ENCODE results near the gene WNT5B.

Gene WNT5B

GRCh38 chr12:1656902-1657301, 27.9 kb downstream of the WNT5B start:
- H3K9me2 ChIP-seq (ENCODE audit: low read depth, low read length), result no peaks in the 10 kb centered on the region
- H3K27me3 ChIP-seq (ENCODE audit: insufficient read depth, low read length), result peaks cover 5% of the 10 kb centered on the region; the same call in 1 of the 2 replicates
- H3K36me3 ChIP-seq (ENCODE audit: insufficient read depth, low read length), result no peaks in the 10 kb centered on the region
- no peak overlapping the region for H3K4me2 ChIP-seq (ENCODE audit: low read length)
- H2AFZ ChIP-seq (ENCODE audit: low read length), result no peak overlapping the region
- no peaks in the 10 kb centered on the region for H3K9me3 ChIP-seq (ENCODE audit: low read length)
- no peak overlapping the region for H3K27ac ChIP-seq (ENCODE audit: low read depth, low read length, poor library complexity, severe bottlenecking)
- no peak overlapping the region for H3K4me3 ChIP-seq (ENCODE audit: low read depth, low read length, poor library complexity, severe bottlenecking)
- TF ChIP-seq CTCF (IDR thresholded peaks at IDR 0.05; ENCODE audit: low read length) (no peak), EZH2 (IDR thresholded peaks at IDR 0.05; ENCODE audit: borderline replicate concordance, low read length) (no peak)
- no peaks in the 10 kb centered on the region for H3K4me1 ChIP-seq (ENCODE audit: insufficient read depth, low read length, severe bottlenecking)
- H3K79me2 ChIP-seq (ENCODE audit: insufficient read depth, low read length), result no peaks in the 10 kb centered on the region
- no peaks in the 10 kb centered on the region for H3F3A ChIP-seq (ENCODE audit: insufficient read depth, low read length)
- H4K20me1 ChIP-seq (ENCODE audit: insufficient read depth, low read length), result no peaks in the 10 kb centered on the region
- no peak overlapping the region for H3K9ac ChIP-seq (ENCODE audit: low read length)

- H3K9me3 ChIP-seq (ENCODE audit: low read length), result no peaks in the 10 kb centered on the region
- TF ChIP-seq CTCF (IDR thresholded peaks at IDR 0.05; ENCODE audit: low read length) (no peak), EZH2 (IDR thresholded peaks at IDR 0.05; ENCODE audit: borderline replicate concordance, low read length) (no peak)
- H3K27me3 ChIP-seq (ENCODE audit: insufficient read depth, low read length), result peaks cover 5% of the 10 kb centered on the region; the same call in 1 of the 2 replicates
- no peak overlapping the region for H3K9ac ChIP-seq (ENCODE audit: low read length)
- no peak overlapping the region for H3K4me3 ChIP-seq (ENCODE audit: low read depth, low read length, poor library complexity, severe bottlenecking)
- H2AFZ ChIP-seq (ENCODE audit: low read length), result no peak overlapping the region
- no peaks in the 10 kb centered on the region for H3K79me2 ChIP-seq (ENCODE audit: insufficient read depth, low read length)
- H3K4me1 ChIP-seq (ENCODE audit: insufficient read depth, low read length, severe bottlenecking), result no peaks in the 10 kb centered on the region
- H4K20me1 ChIP-seq (ENCODE audit: insufficient read depth, low read length), result no peaks in the 10 kb centered on the region
- H3K9me2 ChIP-seq (ENCODE audit: low read depth, low read length), result no peaks in the 10 kb centered on the region
- no peak overlapping the region for H3K4me2 ChIP-seq (ENCODE audit: low read length)
- no peaks in the 10 kb centered on the region for H3K36me3 ChIP-seq (ENCODE audit: insufficient read depth, low read length)
- H3F3A ChIP-seq (ENCODE audit: insufficient read depth, low read length), result no peaks in the 10 kb centered on the region
- H3K27ac ChIP-seq (ENCODE audit: low read depth, low read length, poor library complexity, severe bottlenecking), result no peak overlapping the region
These were observed 28.7 kb downstream of the WNT5B start for GRCh38 chr12:1657688-1658087.

GRCh38 chr12:1660304-1661187, 31.5 kb downstream of the WNT5B start:
- Histone ChIP-seq H4K20me1 (ENCODE audit: insufficient read depth, low read length) (no peaks in the 10 kb centered on the region), H3K4me3 (ENCODE audit: low read depth, low read length, poor library complexity, severe bottlenecking) (no peak overlapping the region), H3K4me1 (ENCODE audit: insufficient read depth, low read length, severe bottlenecking) (no peaks in the 10 kb centered on the region), H3K9me2 (ENCODE audit: low read depth, low read length) (no peaks in the 10 kb centered on the region), H3K79me2 (ENCODE audit: insufficient read depth, low read length) (no peaks in the 10 kb centered on the region), H2AFZ (ENCODE audit: low read length) (no peak overlapping the region), H3F3A (ENCODE audit: insufficient read depth, low read length) (no peaks in the 10 kb centered on the region), H3K36me3 (ENCODE audit: insufficient read depth, low read length) (no peaks in the 10 kb centered on the region), H3K9me3 (ENCODE audit: low read length) (no peaks in the 10 kb centered on the region), H3K4me2 (ENCODE audit: low read length) (no peak overlapping the region), H3K9ac (ENCODE audit: low read length) (no peak overlapping the region), H3K27me3 (ENCODE audit: insufficient read depth, low read length) (0 out of 2 replicates have a peak, but pooled peaks cover 4% of the 10 kb centered on the region), H3K27ac (ENCODE audit: low read depth, low read length, poor library complexity, severe bottlenecking) (no peak overlapping the region)
- TF ChIP-seq CTCF (IDR thresholded peaks at IDR 0.05; ENCODE audit: low read length) (no peak), EZH2 (IDR thresholded peaks at IDR 0.05; ENCODE audit: borderline replicate concordance, low read length) (no peak)
